ENCODE data around the gene AK3. TPM values are rescaled to one million over a fixed set of nuclear protein-coding genes. Genes with fewer than 3 reads are reported as not detected.
A peak's percentile ranks its signal among the peaks of the same experiment; 100 is the strongest.

The AK3 gene
- polyA plus RNA-seq, 2 donors: 36.0 to 39.0 TPM

- 0% methylated on average over 16 of the region's 16 CpGs for WGBS, 2 donors
- H3K27me3 ChIP-seq (ENCODE audit: control insufficient read depth in 1 of 2, insufficient read depth in 2 of 2, low read length in 2 of 2): no peaks in the 10 kb centered on the region
- peak overlapping the region; percentile 98 to 100 for H3K27ac ChIP-seq (ENCODE audit: low read depth in 2 of 2, low read length in 1 of 2)
- no peaks in the 10 kb centered on the region for H3K9me3 ChIP-seq (ENCODE audit: control insufficient read depth in 2 of 2, insufficient read depth in 1 of 2, low read depth in 1 of 2, low read length in 1 of 2)
- no peaks in the 10 kb centered on the region for H3K4me1 ChIP-seq (ENCODE audit: control insufficient read depth in 2 of 2, insufficient read depth in 2 of 2, low read length in 1 of 2)
- no peaks in the 10 kb centered on the region for H3K36me3 ChIP-seq (ENCODE audit: control insufficient read depth in 2 of 2, insufficient read depth in 2 of 2, low read length in 1 of 2)
- H3K4me3 ChIP-seq (ENCODE audit: low read depth in 1 of 2, low read length in 2 of 2): peak overlapping the region; percentile 84 to 88
Measured at GRCh38 chr9:4678679-4679267, 62.2 kb downstream of the AK3 start.

- H3K36me3 ChIP-seq (ENCODE audit: control insufficient read depth in 2 of 2, insufficient read depth in 2 of 2, low read length in 1 of 2): no peaks in the 10 kb centered on the region
- H3K4me1 ChIP-seq (ENCODE audit: control insufficient read depth in 2 of 2, insufficient read depth in 2 of 2, low read length in 1 of 2): no peaks in the 10 kb centered on the region
- H3K9me3 ChIP-seq (ENCODE audit: control insufficient read depth in 2 of 2, insufficient read depth in 1 of 2, low read depth in 1 of 2, low read length in 1 of 2): no peaks in the 10 kb centered on the region
- no peak overlapping the region for H3K27ac ChIP-seq (ENCODE audit: low read depth in 2 of 2, low read length in 1 of 2)
- WGBS, 2 donors: 58 to 92% methylated on average over 3 of the region's 3 CpGs
- no peak overlapping the region for H3K4me3 ChIP-seq (ENCODE audit: low read depth in 1 of 2, low read length in 2 of 2)
- H3K27me3 ChIP-seq (ENCODE audit: control insufficient read depth in 1 of 2, insufficient read depth in 2 of 2, low read length in 2 of 2): no peaks in the 10 kb centered on the region
Measured at GRCh38 chr9:4677392-4677791, 63.6 kb downstream of the AK3 start.

DNA sequence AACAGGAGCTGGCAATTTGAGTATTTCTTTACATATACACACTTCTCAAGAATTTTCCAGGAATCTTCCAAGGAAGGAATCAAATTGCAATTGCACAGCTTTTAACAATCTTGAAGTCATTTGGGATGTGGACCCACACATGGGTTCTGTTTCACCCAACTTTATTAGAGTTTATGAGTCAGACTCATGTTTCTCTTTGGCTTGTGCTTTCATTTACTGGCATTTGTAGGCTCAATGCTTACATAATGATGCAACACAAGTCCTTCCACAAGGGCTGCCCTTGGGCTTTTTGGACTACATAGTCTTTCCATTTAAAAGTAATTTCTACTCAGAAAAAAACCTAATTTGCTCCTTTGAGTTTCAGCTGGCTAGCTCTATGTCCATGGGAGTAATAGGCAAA is 66.2 kb downstream of the AK3 start:
- Histone ChIP-seq H3K36me3 (ENCODE audit: control insufficient read depth in 2 of 2, insufficient read depth in 2 of 2, low read length in 1 of 2) (no peaks in the 10 kb centered on the region), H3K4me1 (ENCODE audit: control insufficient read depth in 2 of 2, insufficient read depth in 2 of 2, low read length in 1 of 2) (no peaks in the 10 kb centered on the region), H3K4me3 (ENCODE audit: low read depth in 1 of 2, low read length in 2 of 2) (no peak overlapping the region), H3K27me3 (ENCODE audit: control insufficient read depth in 1 of 2, insufficient read depth in 2 of 2, low read length in 2 of 2) (no peaks in the 10 kb centered on the region), H3K27ac (ENCODE audit: low read depth in 2 of 2, low read length in 1 of 2) (no peak overlapping the region), H3K9me3 (ENCODE audit: control insufficient read depth in 2 of 2, insufficient read depth in 1 of 2, low read depth in 1 of 2, low read length in 1 of 2) (no peaks in the 10 kb centered on the region)

DNA sequence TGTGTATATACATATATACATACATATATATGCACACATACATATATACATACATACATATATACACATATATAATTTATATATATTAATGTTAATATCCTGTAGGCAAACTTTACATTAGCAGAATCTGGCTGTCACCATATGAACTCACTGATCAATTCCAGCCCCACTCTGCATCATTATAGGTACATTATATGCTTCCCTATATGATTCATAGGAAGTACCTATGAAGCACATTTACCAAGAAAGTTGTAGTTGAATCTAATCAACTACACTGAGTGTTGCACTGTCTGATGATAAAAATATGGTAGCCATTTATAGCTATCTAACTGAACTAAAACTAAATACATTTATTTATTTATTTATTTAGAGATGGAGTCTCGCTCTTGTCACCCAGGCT is 69.3 kb downstream of the AK3 start:
- 96 to 100% methylated on average over 1 of the region's 1 CpG for WGBS, 2 donors
- Histone ChIP-seq H3K27ac (ENCODE audit: low read depth in 2 of 2, low read length in 1 of 2) (no peak overlapping the region), H3K27me3 (ENCODE audit: control insufficient read depth in 1 of 2, insufficient read depth in 2 of 2, low read length in 2 of 2) (no peaks in the 10 kb centered on the region)

DNA sequence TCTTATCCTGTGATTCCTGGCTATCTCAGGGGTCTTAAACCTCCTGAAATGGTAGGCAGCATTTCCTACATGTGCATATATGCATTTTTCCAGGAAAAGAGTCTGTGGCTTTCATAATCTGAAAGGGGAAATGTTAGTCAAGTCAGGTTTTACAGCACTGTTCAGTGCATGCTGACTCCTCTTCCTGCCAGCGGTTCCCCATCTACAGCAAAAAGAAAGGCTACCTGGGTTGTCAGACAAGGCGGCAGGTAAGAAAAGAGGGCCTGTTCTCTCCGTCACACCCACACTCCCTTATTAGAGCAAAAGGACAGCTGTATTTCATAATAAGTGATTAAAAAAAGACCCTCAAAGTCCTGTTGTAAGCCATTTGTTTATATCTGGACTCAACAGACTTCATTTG is 70.4 kb downstream of the AK3 start:
- WGBS, 2 donors: 94 to 97% methylated on average over 3 of the region's 3 CpGs
- Histone ChIP-seq H3K27ac (ENCODE audit: low read depth in 2 of 2, low read length in 1 of 2) (no peak overlapping the region), H3K9me3 (ENCODE audit: control insufficient read depth in 2 of 2, insufficient read depth in 1 of 2, low read depth in 1 of 2, low read length in 1 of 2) (no peaks in the 10 kb centered on the region), H3K4me3 (ENCODE audit: low read depth in 1 of 2, low read length in 2 of 2) (no peak overlapping the region), H3K4me1 (ENCODE audit: control insufficient read depth in 2 of 2, insufficient read depth in 2 of 2, low read length in 1 of 2) (no peaks in the 10 kb centered on the region), H3K27me3 (ENCODE audit: control insufficient read depth in 1 of 2, insufficient read depth in 2 of 2, low read length in 2 of 2) (no peaks in the 10 kb centered on the region), H3K36me3 (ENCODE audit: control insufficient read depth in 2 of 2, insufficient read depth in 2 of 2, low read length in 1 of 2) (no peaks in the 10 kb centered on the region)

More for the DNA sequence above, 69.3 kb downstream of the AK3 start:
- H3K4me3 ChIP-seq (ENCODE audit: low read depth in 1 of 2, low read length in 2 of 2): no peak overlapping the region
- no peaks in the 10 kb centered on the region for H3K4me1 ChIP-seq (ENCODE audit: control insufficient read depth in 2 of 2, insufficient read depth in 2 of 2, low read length in 1 of 2)
- H3K36me3 ChIP-seq (ENCODE audit: control insufficient read depth in 2 of 2, insufficient read depth in 2 of 2, low read length in 1 of 2): no peaks in the 10 kb centered on the region
- H3K9me3 ChIP-seq (ENCODE audit: control insufficient read depth in 2 of 2, insufficient read depth in 1 of 2, low read depth in 1 of 2, low read length in 1 of 2): no peaks in the 10 kb centered on the region

GRCh38 chr9:4669890-4670289 is 71.1 kb downstream of the AK3 start:
- H3K4me1 ChIP-seq (ENCODE audit: control insufficient read depth in 2 of 2, insufficient read depth in 2 of 2, low read length in 1 of 2): no peaks in the 10 kb centered on the region
- H3K36me3 ChIP-seq (ENCODE audit: control insufficient read depth in 2 of 2, insufficient read depth in 2 of 2, low read length in 1 of 2): no peaks in the 10 kb centered on the region
- H3K9me3 ChIP-seq (ENCODE audit: control insufficient read depth in 2 of 2, insufficient read depth in 1 of 2, low read depth in 1 of 2, low read length in 1 of 2): no peaks in the 10 kb centered on the region
- H3K4me3 ChIP-seq (ENCODE audit: low read depth in 1 of 2, low read length in 2 of 2): no peak overlapping the region
- H3K27me3 ChIP-seq (ENCODE audit: control insufficient read depth in 1 of 2, insufficient read depth in 2 of 2, low read length in 2 of 2): no peaks in the 10 kb centered on the region
- no peak overlapping the region for H3K27ac ChIP-seq (ENCODE audit: low read depth in 2 of 2, low read length in 1 of 2)

DNA sequence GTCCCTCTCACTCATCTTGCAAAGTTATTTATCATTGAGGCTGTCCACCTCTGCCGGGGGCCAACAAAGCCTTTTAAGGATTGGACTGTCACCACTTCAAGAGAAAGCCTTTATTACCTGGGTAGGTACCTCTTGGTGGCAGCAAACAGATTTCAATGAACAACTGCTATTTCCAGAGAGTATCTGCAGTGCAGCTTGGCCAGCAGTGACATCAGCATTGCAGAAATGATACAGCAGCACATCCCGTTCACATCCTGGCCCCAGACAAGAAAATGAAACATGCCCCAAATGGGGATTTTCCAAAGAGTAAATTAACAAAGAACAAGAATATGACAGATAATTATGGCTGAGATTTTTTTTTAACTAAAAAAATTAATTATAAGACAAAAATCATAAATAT is 72.4 kb downstream of the AK3 start:
- H3K27ac ChIP-seq (ENCODE audit: low read depth in 2 of 2, low read length in 1 of 2): no peak overlapping the region
- no peaks in the 10 kb centered on the region for H3K4me1 ChIP-seq (ENCODE audit: control insufficient read depth in 2 of 2, insufficient read depth in 2 of 2, low read length in 1 of 2)
- no peak overlapping the region for H3K4me3 ChIP-seq (ENCODE audit: low read depth in 1 of 2, low read length in 2 of 2)
- H3K9me3 ChIP-seq (ENCODE audit: control insufficient read depth in 2 of 2, insufficient read depth in 1 of 2, low read depth in 1 of 2, low read length in 1 of 2): no peaks in the 10 kb centered on the region
- no peaks in the 10 kb centered on the region for H3K27me3 ChIP-seq (ENCODE audit: control insufficient read depth in 1 of 2, insufficient read depth in 2 of 2, low read length in 2 of 2)
- no peaks in the 10 kb centered on the region for H3K36me3 ChIP-seq (ENCODE audit: control insufficient read depth in 2 of 2, insufficient read depth in 2 of 2, low read length in 1 of 2)
- 76 to 82% methylated on average over 2 of the region's 2 CpGs for WGBS, 2 donors

- H3K4me3 ChIP-seq (ENCODE audit: low read depth in 1 of 2, low read length in 2 of 2): no peak overlapping the region
- no peaks in the 10 kb centered on the region for H3K27me3 ChIP-seq (ENCODE audit: control insufficient read depth in 1 of 2, insufficient read depth in 2 of 2, low read length in 2 of 2)
- peaks cover 0 to 6% of the 10 kb centered on the region in 2 donors for H3K4me1 ChIP-seq (ENCODE audit: control insufficient read depth in 2 of 2, insufficient read depth in 2 of 2, low read length in 1 of 2)
- no peak overlapping the region for H3K27ac ChIP-seq (ENCODE audit: low read depth in 2 of 2, low read length in 1 of 2)
- H3K9me3 ChIP-seq (ENCODE audit: control insufficient read depth in 2 of 2, insufficient read depth in 1 of 2, low read depth in 1 of 2, low read length in 1 of 2): no peaks in the 10 kb centered on the region
- 98 to 100% methylated on average over 1 of the region's 1 CpG for WGBS, 2 donors
- H3K36me3 ChIP-seq (ENCODE audit: control insufficient read depth in 2 of 2, insufficient read depth in 2 of 2, low read length in 1 of 2): no peaks in the 10 kb centered on the region
Measured at GRCh38 chr9:4667681-4668080, 73.3 kb downstream of the AK3 start.

DNA sequence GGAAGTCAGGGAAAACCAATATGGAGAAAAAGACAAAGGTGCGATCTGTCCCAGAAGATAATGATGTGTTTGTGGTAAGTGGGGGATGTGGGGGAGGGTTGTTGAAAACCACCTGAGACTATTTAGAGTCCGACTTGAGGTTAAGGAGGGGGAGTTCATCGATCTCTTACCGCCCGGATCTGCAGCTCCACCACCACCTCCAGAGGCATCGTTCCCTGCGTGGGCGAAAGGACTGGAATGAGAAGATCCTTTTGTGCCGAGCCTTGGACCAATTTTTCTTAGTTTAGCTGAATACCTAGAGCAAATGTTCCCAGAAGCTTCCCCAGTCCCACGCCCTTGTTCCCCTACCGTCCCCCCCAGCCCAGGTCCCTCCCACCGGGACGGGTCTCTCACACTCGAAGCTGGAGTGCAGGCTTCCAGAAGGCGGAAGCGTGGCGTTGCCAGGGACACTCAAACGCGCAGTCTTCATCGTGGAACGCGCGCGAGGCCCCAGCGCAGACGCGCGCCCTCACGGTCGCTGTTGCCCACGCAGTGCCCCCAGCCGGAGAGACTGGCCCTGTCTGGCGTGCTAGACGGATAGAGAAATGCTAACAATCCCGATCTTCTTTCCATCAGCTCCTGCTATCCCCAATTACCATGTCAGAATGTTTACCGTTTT is 74.8 kb downstream of the AK3 start, which contains the start of gene SPATA6L:
SPATA6L (minus strand) TSS at position 439 of the 658 bp plus-strand sequence; CDS start at position 209, 230 bp downstream.
- Histone ChIP-seq H3K4me1 (ENCODE audit: control insufficient read depth in 2 of 2, insufficient read depth in 2 of 2, low read length in 1 of 2) (peaks cover 0 to 7% of the 10 kb centered on the region in 2 donors), H3K4me3 (ENCODE audit: low read depth in 1 of 2, low read length in 2 of 2) (peak within 1 kb of the TSS; percentile 52 to 66), H3K9me3 (ENCODE audit: control insufficient read depth in 2 of 2, insufficient read depth in 1 of 2, low read depth in 1 of 2, low read length in 1 of 2) (no peaks in the 10 kb centered on the region), H3K27me3 (ENCODE audit: control insufficient read depth in 1 of 2, insufficient read depth in 2 of 2, low read length in 2 of 2) (no peaks in the 10 kb centered on the region), H3K36me3 (ENCODE audit: control insufficient read depth in 2 of 2, insufficient read depth in 2 of 2, low read length in 1 of 2) (no peaks in the 10 kb centered on the region), H3K27ac (ENCODE audit: low read depth in 2 of 2, low read length in 1 of 2) (peak within 1 kb of the TSS; percentile 61 to 81)
- WGBS, 2 donors: 1 to 2% methylated on average over 36 of the region's 36 CpGs

DNA sequence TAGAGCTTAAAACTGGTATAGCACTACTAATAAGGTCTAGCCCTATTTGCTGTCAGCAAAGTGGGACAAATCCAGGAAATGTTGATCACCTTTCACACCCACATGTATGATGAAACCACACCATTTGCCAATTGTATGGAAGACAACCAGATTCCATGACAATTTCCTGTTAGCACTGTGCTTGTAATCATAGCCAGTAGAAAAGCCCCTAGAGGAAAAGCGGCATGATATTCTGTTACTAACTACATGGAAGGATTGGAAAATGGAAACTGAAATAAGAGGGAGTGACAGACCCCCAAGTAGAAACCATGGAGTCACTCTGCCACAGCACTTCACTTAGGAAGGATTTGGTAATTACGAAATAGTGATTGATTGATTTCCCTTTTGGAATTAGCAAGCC is 75.6 kb downstream of the AK3 start:
- Histone ChIP-seq H3K27me3 (ENCODE audit: control insufficient read depth in 1 of 2, insufficient read depth in 2 of 2, low read length in 2 of 2) (no peaks in the 10 kb centered on the region), H3K36me3 (ENCODE audit: control insufficient read depth in 2 of 2, insufficient read depth in 2 of 2, low read length in 1 of 2) (no peaks in the 10 kb centered on the region), H3K9me3 (ENCODE audit: control insufficient read depth in 2 of 2, insufficient read depth in 1 of 2, low read depth in 1 of 2, low read length in 1 of 2) (no peaks in the 10 kb centered on the region), H3K27ac (ENCODE audit: low read depth in 2 of 2, low read length in 1 of 2) (peak overlapping the region; percentile 22 to 49), H3K4me3 (ENCODE audit: low read depth in 1 of 2, low read length in 2 of 2) (peak overlapping the region in 1 of 2 donors; percentile 22), H3K4me1 (ENCODE audit: control insufficient read depth in 2 of 2, insufficient read depth in 2 of 2, low read length in 1 of 2) (peaks cover 0 to 7% of the 10 kb centered on the region in 2 donors)
- WGBS, 2 donors: 47 to 50% methylated on average over 2 of the region's 2 CpGs
